Mucosa of rectum (tissue), 2 donors: ENCODE data around the gene NR2F2.
A peak's percentile ranks its signal among the peaks of the same experiment; 100 is the strongest.

Experiments used
- H3K27ac ChIP-seq, 2 donors: one replicate each; pipeline ENCODE4 v1.7.0; 2013; ENCODE audit warnings: inconsistent platforms in 2 of 2, low read depth in 2 of 2, low read length in 2 of 2
- H3K27me3 ChIP-seq, 2 donors: one replicate each; pipeline ENCODE4 v1.7.0; 2013; ENCODE audit warnings: low read length in 2 of 2; ENCODE audit not compliant: control insufficient read depth in 2 of 2, insufficient read depth in 2 of 2
- H3K36me3 ChIP-seq, 2 donors: one replicate each; pipeline ENCODE4 v1.7.0; 2013; ENCODE audit warnings: low read length in 2 of 2; ENCODE audit not compliant: control insufficient read depth in 2 of 2, insufficient read depth in 2 of 2
- H3K4me1 ChIP-seq, 2 donors: one replicate each; pipeline ENCODE4 v1.7.0; 2013; ENCODE audit warnings: low read length in 2 of 2, mild to moderate bottlenecking in 1 of 2; ENCODE audit not compliant: control insufficient read depth in 2 of 2, insufficient read depth in 2 of 2
- H3K4me3 ChIP-seq, 2 donors: one replicate each; pipeline ENCODE4 v1.7.0; 2013; ENCODE audit warnings: low read length in 2 of 2
- H3K9ac ChIP-seq, 2 donors: one replicate each; pipeline ENCODE4 v1.7.0; 2013; ENCODE audit warnings: low read length in 2 of 2, low read depth in 1 of 2, mild to moderate bottlenecking in 1 of 2
- H3K9me3 ChIP-seq, 2 donors: one replicate each; pipeline ENCODE4 v1.7.0; 2013; ENCODE audit warnings: low read length in 2 of 2; ENCODE audit not compliant: control insufficient read depth in 2 of 2
- donor health status: healthy.
- donor health status: Normal muscosa, but diverticular disease.

NR2F2 gene

DNA sequence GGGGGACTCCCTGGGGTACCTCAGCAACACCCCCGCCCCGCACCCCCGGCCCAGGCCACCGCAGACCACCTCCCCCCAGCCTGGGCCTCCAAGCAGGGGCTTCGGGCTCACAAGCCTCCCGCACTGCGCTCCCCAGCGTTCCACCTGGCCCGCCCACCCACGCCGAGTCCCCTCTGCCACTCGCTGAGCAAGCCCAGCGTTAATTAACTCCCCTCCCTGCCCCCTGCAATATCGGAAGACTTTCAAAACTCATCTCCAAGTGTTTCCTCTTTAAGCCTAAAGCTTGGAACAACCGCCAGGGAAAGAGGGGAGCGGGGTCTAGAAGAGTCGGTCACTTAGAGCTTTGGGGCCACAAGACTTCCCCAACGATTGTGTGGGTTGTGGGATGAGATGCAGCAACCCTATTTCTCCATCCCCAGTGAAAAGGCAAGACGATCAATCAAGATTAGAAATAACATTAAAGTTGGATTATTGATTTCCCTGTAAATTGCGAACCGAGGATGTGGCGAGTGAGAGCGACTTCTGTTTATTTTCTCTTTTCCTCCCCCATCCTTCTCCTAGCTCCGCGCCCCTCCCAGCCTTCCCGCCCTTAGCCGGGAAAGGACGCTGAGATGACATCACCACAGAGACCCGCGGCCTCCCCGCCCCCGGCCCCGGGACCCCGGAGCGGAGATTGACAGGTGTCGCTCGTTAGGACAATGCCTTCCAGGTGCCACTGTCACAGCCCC is 30.2 kb downstream of the NR2F2 start:
- peaks cover 5 to 6% of the 10 kb centered on the region in 2 donors for H3K4me1 ChIP-seq
- H3K27ac ChIP-seq = no peak overlapping the region
- H3K9ac ChIP-seq = no peak overlapping the region
- H3K9me3 ChIP-seq = no peaks in the 10 kb centered on the region
- no peaks in the 10 kb centered on the region for H3K36me3 ChIP-seq
- peaks cover 46 to 62% of the 10 kb centered on the region in 2 donors for H3K27me3 ChIP-seq
- H3K4me3 ChIP-seq = peak overlapping the region in 1 of 2 donors; percentile 31

DNA sequence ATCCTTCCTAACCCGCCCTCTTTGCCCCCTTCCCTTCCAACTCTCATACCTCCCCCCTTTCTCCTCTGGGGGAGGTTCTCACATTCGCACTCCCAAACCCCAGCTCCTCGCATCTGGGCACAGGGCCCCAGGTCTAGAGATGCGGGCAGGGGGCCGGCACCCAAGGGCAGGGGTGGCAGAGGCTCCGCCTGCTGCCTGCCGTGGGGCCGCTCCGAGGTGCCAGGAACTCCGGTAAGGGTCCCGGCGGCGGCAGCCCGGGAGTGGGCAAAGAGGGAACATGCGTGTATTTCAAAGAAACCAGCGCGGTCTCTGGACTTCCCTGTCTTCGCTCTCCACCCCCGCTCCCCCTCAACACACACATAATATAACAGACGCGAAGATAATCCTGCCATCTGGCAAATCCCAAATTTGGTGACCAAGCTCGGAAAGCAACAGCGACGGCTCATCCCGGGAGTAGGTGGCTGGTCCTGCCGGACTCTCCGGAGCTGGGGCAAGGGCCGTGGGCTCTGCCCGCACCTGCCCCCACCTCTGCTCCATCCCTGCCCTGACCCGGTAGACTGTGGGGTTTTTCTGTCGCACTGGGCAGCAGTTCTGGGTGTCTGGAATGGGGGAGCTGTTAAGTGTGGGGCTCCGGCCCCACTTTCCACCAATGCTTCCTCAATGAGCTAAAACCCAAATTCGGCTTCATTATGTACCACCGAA is 31.0 kb downstream of the NR2F2 start:
- H3K27ac ChIP-seq = no peak overlapping the region
- H3K4me3 ChIP-seq = no peak overlapping the region
- H3K9ac ChIP-seq = no peak overlapping the region
- peaks cover 3 to 5% of the 10 kb centered on the region in 2 donors for H3K4me1 ChIP-seq
- H3K36me3 ChIP-seq = no peaks in the 10 kb centered on the region
- H3K9me3 ChIP-seq = no peaks in the 10 kb centered on the region
- peaks cover 42 to 63% of the 10 kb centered on the region in 2 donors for H3K27me3 ChIP-seq

DNA sequence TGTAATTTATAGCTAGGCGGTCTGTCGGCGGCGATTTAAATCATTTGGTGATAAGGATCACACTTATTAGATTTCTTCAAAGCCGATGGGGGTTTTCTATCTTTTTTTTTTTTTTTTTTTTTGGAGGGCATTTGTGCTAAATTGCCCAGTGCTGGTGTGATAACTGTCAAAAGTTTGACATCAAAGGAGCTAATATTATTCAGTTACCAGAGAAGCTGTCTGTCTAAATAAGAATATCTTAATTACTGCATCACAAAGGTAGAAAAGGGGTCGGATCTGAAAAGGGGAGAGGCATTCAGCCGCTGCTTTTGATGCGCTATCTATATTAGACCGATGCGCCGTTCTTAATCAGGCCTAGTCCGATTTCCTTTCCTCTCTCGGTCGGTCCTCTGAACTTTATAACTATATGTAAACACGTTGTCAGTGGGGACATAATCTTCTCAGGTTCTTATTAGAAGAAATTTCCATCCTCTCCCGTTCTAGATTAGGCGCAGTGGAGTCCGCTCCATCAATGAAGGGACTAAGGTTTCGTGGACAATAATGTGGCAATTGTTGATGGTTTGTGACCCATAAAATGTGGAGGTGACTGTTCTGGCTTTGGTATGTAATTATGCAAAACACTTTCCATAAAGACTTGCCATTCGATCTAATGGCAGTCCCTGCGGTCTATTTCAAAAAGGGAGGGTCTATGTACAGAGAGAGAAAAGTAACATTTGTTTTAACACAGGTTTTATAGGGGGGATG is 31.7 kb downstream of the NR2F2 start:
- Histone ChIP-seq H3K4me1 (peaks cover 0 to 5% of the 10 kb centered on the region in 2 donors), H3K27ac (no peak overlapping the region), H3K27me3 (peaks cover 44 to 64% of the 10 kb centered on the region in 2 donors), H3K9me3 (no peaks in the 10 kb centered on the region), H3K4me3 (no peak overlapping the region), H3K9ac (no peak overlapping the region), H3K36me3 (no peaks in the 10 kb centered on the region)

DNA sequence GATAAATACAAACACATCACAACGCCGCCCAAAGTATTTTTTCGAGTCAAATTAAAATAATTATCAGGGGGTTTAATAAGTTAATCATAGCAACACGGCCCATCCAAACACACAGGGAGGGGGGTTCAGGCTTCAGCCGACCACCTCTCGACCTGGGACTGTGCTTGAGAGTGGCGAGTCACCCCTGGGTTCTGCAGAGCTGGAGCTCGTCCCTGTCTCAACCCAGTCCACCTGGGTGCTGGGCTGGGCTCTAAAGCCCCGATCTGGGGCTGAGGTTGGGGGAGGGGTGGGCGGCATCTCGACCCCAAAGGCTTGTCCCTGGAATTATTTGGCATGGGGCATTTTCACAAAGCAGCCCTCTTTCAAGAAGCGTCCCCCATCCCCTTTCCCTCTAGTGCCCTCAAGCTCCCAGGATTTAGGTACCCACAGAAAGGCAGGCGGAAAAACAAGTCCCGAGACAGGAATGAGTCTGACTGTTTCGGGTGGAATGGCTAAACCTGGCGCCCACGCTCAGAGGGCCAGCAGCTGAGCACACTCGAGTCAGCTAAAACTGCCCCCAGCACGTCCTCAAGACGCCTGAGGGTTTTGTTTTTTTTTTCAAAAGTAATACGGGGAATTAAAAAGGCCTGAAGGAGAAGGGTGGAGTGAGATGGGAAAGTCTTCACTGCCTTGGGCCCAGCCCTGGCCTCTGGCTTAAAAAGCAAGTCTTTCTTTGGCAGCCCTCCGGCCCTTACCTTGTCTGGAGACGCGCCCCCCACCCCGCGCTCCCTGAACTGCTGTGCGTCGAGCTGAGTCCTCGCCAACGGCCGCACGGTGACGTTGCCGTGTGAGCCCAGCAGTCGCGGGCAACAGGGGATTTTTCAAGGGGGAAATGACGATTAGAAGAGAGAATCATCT is 32.5 kb downstream of the NR2F2 start:
- Histone ChIP-seq H3K36me3 (no peaks in the 10 kb centered on the region), H3K9me3 (no peaks in the 10 kb centered on the region), H3K9ac (no peak overlapping the region), H3K27ac (no peak overlapping the region), H3K27me3 (peaks cover 44 to 67% of the 10 kb centered on the region in 2 donors), H3K4me1 (peaks cover 0 to 1% of the 10 kb centered on the region in 2 donors), H3K4me3 (no peak overlapping the region)

DNA sequence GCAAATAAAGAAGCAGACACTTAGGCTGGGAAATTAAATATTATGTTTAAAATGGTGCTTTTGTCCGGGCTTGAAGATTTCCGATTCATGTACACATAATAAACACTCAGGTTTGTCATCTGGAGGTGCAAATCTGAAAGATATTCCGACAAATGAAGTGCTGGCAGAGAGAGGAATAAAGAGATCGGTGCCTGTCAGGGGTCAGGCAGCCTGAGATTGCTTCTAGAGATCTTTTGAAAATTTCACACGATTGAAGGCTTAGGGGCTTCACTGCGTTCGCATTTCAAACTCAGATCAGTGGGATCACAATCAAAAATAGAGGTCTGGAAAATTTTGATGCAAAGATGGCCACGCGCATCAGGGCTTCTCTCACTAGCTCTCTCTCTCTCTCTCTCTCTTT is 33.2 kb downstream of the NR2F2 start:
- Histone ChIP-seq H3K9ac (no peak overlapping the region), H3K9me3 (no peaks in the 10 kb centered on the region), H3K27me3 (peaks cover 41 to 63% of the 10 kb centered on the region in 2 donors), H3K4me1 (no peaks in the 10 kb centered on the region), H3K27ac (no peak overlapping the region), H3K4me3 (no peak overlapping the region), H3K36me3 (no peaks in the 10 kb centered on the region)

DNA sequence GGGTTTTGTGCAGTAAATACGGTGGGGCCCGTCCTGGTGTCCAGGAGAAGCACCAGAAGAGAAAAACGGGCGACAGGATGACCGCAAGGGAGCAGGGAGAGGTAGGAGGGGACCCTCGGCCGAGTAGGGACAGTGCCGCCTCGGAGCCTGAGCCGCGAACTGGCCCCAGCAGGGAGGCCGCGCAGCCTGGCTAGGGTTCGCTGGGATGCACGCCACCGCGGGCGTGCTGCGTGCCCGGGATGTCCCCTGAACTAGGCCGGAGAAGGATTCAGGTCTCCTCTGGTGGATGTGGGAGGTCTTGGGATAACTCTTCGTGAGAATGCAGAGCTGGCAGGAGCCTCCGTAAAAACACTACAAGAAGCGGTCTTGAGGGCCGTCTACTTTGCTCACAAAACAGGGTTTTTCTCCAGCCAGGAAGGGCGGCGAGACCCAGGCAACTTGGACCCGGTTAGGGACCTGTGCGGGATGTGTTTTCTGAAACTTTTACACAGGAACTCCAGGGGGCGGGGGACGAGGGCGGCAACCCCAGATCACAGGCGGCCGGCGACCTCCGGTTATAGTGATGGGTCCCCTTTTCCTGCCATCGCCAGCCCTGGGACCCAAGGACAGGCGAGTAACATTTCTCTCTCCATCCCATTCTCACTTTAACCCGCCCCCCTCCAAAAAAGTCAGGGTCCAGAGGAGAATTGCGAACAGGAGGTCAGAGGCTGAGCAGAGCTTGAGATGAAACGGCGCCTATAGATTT is 35.5 kb downstream of the NR2F2 start:
- H3K36me3 ChIP-seq = no peaks in the 10 kb centered on the region
- H3K9ac ChIP-seq = no peak overlapping the region
- no peak overlapping the region for H3K4me3 ChIP-seq
- H3K27me3 ChIP-seq = peaks cover 29 to 55% of the 10 kb centered on the region in 2 donors
- no peak overlapping the region for H3K27ac ChIP-seq
- H3K4me1 ChIP-seq = no peaks in the 10 kb centered on the region
- H3K9me3 ChIP-seq = no peaks in the 10 kb centered on the region

DNA sequence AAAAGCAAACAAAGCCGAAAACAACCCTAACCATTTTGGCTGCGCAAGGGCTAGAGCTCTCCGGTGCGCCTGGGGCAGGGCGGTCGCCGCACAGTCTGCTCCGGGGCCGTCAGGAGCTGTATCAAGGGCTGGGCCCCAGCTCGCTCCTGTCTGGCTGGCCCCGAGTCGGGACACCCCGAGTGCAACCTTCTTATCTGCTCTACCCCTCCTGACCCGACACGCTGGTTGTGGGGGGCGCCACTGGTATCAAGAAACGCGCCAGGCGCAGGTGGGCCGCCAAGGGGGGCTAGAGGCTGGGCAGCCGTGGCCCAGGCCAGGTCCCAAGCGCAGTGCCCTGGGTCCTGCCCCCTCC is 36.0 kb downstream of the NR2F2 start:
- Histone ChIP-seq H3K9ac (no peak overlapping the region), H3K4me3 (no peak overlapping the region), H3K27me3 (peaks cover 29 to 50% of the 10 kb centered on the region in 2 donors), H3K27ac (no peak overlapping the region), H3K9me3 (no peaks in the 10 kb centered on the region), H3K36me3 (no peaks in the 10 kb centered on the region), H3K4me1 (no peaks in the 10 kb centered on the region)

DNA sequence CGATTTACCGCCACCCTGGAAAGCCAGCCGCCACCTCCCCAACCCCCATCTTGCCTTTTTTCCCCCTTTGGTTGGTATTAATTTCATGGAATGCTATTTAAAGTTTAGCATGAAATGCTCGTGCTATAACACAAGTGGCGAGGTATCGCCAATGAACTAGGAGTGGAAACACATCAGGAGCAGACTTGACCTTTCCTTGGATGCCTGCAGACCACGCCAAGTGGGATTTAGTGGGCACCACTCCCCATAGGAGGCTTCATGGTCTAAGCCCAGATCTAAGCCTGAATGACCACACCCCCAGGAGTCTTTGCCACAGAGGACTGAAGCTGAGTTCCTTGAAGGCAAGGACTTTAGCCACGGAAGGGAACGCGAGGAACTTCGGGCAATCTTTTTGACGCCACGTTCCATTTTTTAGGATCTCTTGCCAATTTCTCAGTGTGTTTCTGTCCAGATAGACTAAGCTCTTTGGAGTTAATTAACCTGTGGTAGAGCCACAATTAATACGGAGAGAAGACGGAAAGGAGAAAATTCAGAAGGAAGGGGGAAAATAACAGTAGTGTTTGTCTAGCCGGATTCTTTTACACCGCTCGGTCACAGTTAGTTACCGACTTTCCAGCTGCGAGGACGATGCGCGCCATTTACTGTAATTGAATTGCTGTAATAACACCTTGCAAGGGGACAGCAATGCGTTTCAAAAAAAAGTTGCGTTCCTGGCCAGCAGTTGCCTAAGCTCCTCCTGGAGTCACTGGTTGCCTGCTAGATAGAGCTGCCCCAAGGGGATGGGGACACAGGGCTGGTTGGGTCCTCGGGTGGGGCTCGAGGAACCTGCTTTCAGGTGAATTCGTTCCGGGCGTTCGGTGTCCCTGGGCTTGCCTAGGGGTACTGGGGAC is 37.1 kb downstream of the NR2F2 start:
- Histone ChIP-seq H3K9ac (no peak overlapping the region), H3K27ac (no peak overlapping the region), H3K4me3 (no peak overlapping the region), H3K9me3 (no peaks in the 10 kb centered on the region), H3K36me3 (no peaks in the 10 kb centered on the region), H3K4me1 (no peaks in the 10 kb centered on the region), H3K27me3 (peaks cover 26 to 42% of the 10 kb centered on the region in 2 donors)
